GF-D8 (cell line): Measurements from ENCODE around the gene NAALADL1.
"Not testable (repeated sequence)": the region's sequence is repeated elsewhere in the genome, so short reads cannot be mapped to it uniquely, and the experiment has no call there.

Source experiments
- DNase-seq: peaks from one replicate; lab custom pipeline; 2025; lab: John Stamatoyannopoulos, UW

Gene NAALADL1

GRCh38 chr11:65013888-65014725, 44.2 kb downstream of the NAALADL1 start, which contains the start of gene ARL2:
Gene ARL2 (plus strand): TSS chr11:65014160. CDS start chr11:65014208, 48 bp downstream.
- peak; percentile 64 for DNase-seq

DNA sequence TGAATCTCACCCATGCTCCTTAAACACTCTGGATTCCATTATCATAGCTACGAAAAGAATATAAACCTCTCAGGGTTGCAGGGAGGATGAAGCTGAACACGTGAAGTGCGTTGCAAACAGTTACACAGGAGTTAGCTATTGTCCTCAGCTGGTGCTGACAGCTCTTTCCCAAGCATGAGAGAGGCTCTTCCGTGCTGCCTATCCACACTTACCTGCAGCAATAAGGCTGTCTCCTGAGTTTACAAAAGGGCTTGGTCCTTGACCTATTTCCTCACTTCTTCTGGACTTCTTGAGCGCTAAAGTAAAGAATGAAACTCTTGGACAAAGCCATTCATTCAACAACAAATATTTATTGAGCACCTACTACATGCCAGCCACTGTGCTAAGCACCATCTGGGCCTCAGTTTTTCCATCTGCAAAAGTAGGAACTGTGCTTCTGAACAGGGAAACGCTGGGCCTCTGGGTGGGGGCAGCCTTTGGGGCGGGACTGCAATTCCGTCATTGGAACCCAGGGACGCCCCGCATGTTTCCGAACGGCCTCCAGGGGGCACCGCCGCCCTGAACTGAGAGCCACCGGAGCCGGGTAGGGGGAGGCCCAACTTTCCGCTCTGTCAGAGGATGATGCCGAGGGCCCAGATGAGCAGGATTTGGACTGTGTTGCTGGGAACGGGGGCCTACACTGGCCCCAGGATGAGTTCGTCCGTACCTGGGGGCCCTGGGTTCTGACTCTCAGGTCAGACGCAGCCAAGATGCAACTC, 45.0 kb downstream of the NAALADL1 start:
- DNase-seq, result peak; percentile 74

- DNase-seq, result no peak
Measured at GRCh38 chr11:65008873-65009272, 49.5 kb downstream of the NAALADL1 start.

- no peak for DNase-seq
Measured at GRCh38 chr11:65008016-65008415, 50.3 kb downstream of the NAALADL1 start.

- not testable (repeated sequence) for DNase-seq
Measured at GRCh38 chr11:65003968-65004367, 54.4 kb downstream of the NAALADL1 start.

GRCh38 chr11:65003282-65003681, 55.1 kb downstream of the NAALADL1 start:
- no peak for DNase-seq

- no peak for DNase-seq
Measured at GRCh38 chr11:65002706-65003105, 55.6 kb downstream of the NAALADL1 start.

DNA sequence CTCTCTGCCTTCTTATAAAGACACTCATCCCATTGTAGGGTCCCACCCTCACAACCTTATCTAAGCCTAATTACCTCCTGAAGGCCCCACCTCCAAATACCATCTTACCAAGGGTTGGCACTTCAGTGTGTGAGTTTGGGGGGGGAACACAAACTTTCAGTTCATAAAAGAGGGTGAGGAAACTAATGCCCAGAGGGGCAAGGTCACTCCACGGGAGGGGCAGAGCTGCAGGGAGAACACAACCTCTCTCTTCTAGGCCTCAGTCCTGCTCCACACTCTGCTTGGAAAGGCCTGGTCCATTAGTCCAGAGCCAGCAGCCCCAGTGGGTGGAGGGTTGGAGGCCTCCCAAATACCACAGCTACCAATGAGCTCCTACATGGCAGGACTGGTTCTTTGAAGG, 58.9 kb downstream of the NAALADL1 start:
- no peak for DNase-seq

GRCh38 chr11:64998690-64999431, 59.5 kb downstream of the NAALADL1 start:
- DNase-seq, result peak; percentile 26

- peak; percentile 17 for DNase-seq
Measured at GRCh38 chr11:64998141-64998540, 60.2 kb downstream of the NAALADL1 start.

- peak; percentile 72 for DNase-seq
Measured at GRCh38 chr11:64996710-64997380, 61.5 kb downstream of the NAALADL1 start, which contains the start of gene BATF2. Gene BATF2 (minus strand): TSS chr11:64996971. CDS start chr11:64996914, 57 bp downstream.

- peak; percentile 33 for DNase-seq
Measured at GRCh38 chr11:64996327-64996709, 62.0 kb downstream of the NAALADL1 start.
